Keratinocyte (primary cell): ENCODE measurements around the gene AP1AR. TPM values are rescaled to one million over a fixed set of nuclear protein-coding genes. Genes with fewer than 3 reads are reported as not detected.

Experiments
- DNase-seq: peaks from one replicate; pipeline ENCODE4 v3.0.0-alpha.2; 2011; ENCODE audit warnings: low read depth, missing footprints, low spot score
- FAIRE-seq: peaks from 2 replicates; lab custom pipeline; 2011; peaks lifted over from hg19 to GRCh38; lab: Jason Lieb, UNC
- H2AFZ ChIP-seq: 2 replicates; pipeline ENCODE4 v1.6.0; 2012; ENCODE audit warnings: low read length, control low read depth, inconsistent platforms; ENCODE audit not compliant: control insufficient read depth
- H3K27ac ChIP-seq: 2 replicates; pipeline ENCODE4 v1.5.1; 2011; ENCODE audit warnings: low read length; ENCODE audit not compliant: control insufficient read depth, insufficient read depth
- H3K27me3 ChIP-seq: 3 replicates; pipeline ENCODE4 v1.6.0; 2011; ENCODE audit warnings: low read length; ENCODE audit not compliant: control insufficient read depth, insufficient read depth; ENCODE audit errors: extremely low read depth
- H3K36me3 ChIP-seq, 2 experiments: 2 replicates in 1 of 2; 3 replicates in 1 of 2; pipeline ENCODE4 v1.5.1; 2011; ENCODE audit warnings: low read length in 2 of 2, mild to moderate bottlenecking in 1 of 2; ENCODE audit not compliant: control insufficient read depth in 2 of 2, insufficient read depth in 2 of 2; ENCODE audit errors: extremely low read depth in 1 of 2
- H3K4me1 ChIP-seq: 3 replicates; pipeline ENCODE4 v1.5.1; 2011; ENCODE audit warnings: low read length; ENCODE audit not compliant: control insufficient read depth, insufficient read depth; ENCODE audit errors: extremely low read depth
- H3K4me2 ChIP-seq: 3 replicates; pipeline ENCODE4 v1.6.0; 2011; ENCODE audit warnings: low read depth, low read length; ENCODE audit not compliant: control insufficient read depth, insufficient read depth; ENCODE audit errors: extremely low read depth
- H3K4me3 ChIP-seq, 3 experiments: fragments of 200-600 bp in 1 of 3; sonication (generic) in 1 of 3; 2 replicates in 2 of 3; 3 replicates in 1 of 3; pipeline ENCODE4 v1.5.1; 2011 to 2016; ENCODE audit warnings: low read length in 3 of 3, mild to moderate bottlenecking in 3 of 3, control low read depth in 2 of 3, inconsistent platforms in 1 of 3, low read depth in 1 of 3, mixed read lengths in 1 of 3, mixed run types in 1 of 3, moderate library complexity in 1 of 3; ENCODE audit not compliant: control insufficient read depth in 2 of 3, insufficient read depth in 2 of 3; ENCODE audit errors: extremely low read depth in 1 of 3
- H3K79me2 ChIP-seq: 2 replicates; pipeline ENCODE4 v1.6.0; 2012; ENCODE audit warnings: low read length; ENCODE audit not compliant: control insufficient read depth, insufficient read depth
- H3K9ac ChIP-seq: 3 replicates; pipeline ENCODE4 v1.6.0; 2011; ENCODE audit warnings: low read length; ENCODE audit not compliant: control insufficient read depth, insufficient read depth; ENCODE audit errors: extremely low read depth
- H3K9me1 ChIP-seq: 3 replicates; pipeline ENCODE4 v1.6.0; 2011; ENCODE audit warnings: low read length; ENCODE audit not compliant: control insufficient read depth, insufficient read depth; ENCODE audit errors: extremely low read depth
- H3K9me3 ChIP-seq: 2 replicates; pipeline ENCODE4 v1.5.1; 2012; ENCODE audit warnings: low read depth, low read length; ENCODE audit not compliant: control insufficient read depth
- H4K20me1 ChIP-seq: 3 replicates; pipeline ENCODE4 v1.6.0; 2011; ENCODE audit warnings: low read length; ENCODE audit not compliant: control insufficient read depth, insufficient read depth; ENCODE audit errors: extremely low read depth
- EZH2 ChIP-seq: IDR thresholded peaks from one replicate; pipeline ENCODE4 v1.6.1; 2012; ENCODE audit warnings: inconsistent platforms, mild to moderate bottlenecking, low read length, moderate library complexity
- dilution Hi-C: fragments of 300-500 bp; cut with MboI; formaldehyde crosslinking; loops from one replicate; pipeline ENCODE4 v1.7.0; 2020; ENCODE audit warnings: low sequenced_read_pairs; ENCODE audit not compliant: extremely low pct_ligation_motif_present
- polyA plus RNA-seq, 5 experiments: library from polyadenylated mRNA; depleted of rRNA in 3 of 5; stranded (reverse) in 3 of 5; stranded (forward) in 1 of 5; unstranded in 1 of 5; fragments of >200 nt; gene quantifications; 1 replicate in 1 of 5; 2 replicates in 3 of 5; 3 replicates in 1 of 5; pipeline versions ENCODE4 v1.2.1 to v1.2.3, GENCODE V29; 2011 to 2012; ENCODE audit warnings: missing spikeins in 2 of 5, low read depth in 1 of 5, low replicate concordance in 1 of 5
- TF ChIP-seq, protein P1 (sequence below), 3 experiments: IDR thresholded peaks in 1 of 3; conservative IDR thresholded peaks in 1 of 3; optimal IDR thresholded peaks in 1 of 3; 2 replicates in 2 of 3; 3 replicates in 1 of 3; pipeline versions ENCODE3 to v1.5.1; 2011; ENCODE audit warnings: low read length in 3 of 3, mild to moderate bottlenecking in 3 of 3, moderate library complexity in 2 of 3, control low read depth in 1 of 3, inconsistent platforms in 1 of 3; ENCODE audit not compliant: insufficient read depth in 2 of 3; ENCODE audit errors: extremely low read depth in 1 of 3

Gene AP1AR
- polyA plus RNA-seq, 1 donor (not counting 4 experiments of a cell fraction or from before 2014, with no cell fraction given) = 17.5 TPM

- no peaks in the 10 kb centered on the region for H3K9me1 ChIP-seq
- H3K4me3 ChIP-seq = no peak overlapping the region
- no peak overlapping the region for H2AFZ ChIP-seq
- no peaks in the 10 kb centered on the region for H3K9me3 ChIP-seq
- H3K4me2 ChIP-seq = no peak overlapping the region
- no peak overlapping the region for H3K9ac ChIP-seq
- FAIRE-seq = no peak
- no peak for DNase-seq
- H3K27ac ChIP-seq = no peak overlapping the region
- TF ChIP-seq, protein P1, sequence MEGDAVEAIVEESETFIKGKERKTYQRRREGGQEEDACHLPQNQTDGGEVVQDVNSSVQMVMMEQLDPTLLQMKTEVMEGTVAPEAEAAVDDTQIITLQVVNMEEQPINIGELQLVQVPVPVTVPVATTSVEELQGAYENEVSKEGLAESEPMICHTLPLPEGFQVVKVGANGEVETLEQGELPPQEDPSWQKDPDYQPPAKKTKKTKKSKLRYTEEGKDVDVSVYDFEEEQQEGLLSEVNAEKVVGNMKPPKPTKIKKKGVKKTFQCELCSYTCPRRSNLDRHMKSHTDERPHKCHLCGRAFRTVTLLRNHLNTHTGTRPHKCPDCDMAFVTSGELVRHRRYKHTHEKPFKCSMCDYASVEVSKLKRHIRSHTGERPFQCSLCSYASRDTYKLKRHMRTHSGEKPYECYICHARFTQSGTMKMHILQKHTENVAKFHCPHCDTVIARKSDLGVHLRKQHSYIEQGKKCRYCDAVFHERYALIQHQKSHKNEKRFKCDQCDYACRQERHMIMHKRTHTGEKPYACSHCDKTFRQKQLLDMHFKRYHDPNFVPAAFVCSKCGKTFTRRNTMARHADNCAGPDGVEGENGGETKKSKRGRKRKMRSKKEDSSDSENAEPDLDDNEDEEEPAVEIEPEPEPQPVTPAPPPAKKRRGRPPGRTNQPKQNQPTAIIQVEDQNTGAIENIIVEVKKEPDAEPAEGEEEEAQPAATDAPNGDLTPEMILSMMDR (optimal IDR thresholded peaks at IDR 0.05 in 1 of 3, IDR thresholded peaks at IDR 0.05 in 1 of 3, conservative IDR thresholded peaks at IDR 0.05 in 1 of 3; ENCODE audit: extremely low read depth in 1 of 3, insufficient read depth in 2 of 3, low read length in 3 of 3) = no peak
- no peak for TF ChIP-seq EZH2
- no peaks in the 10 kb centered on the region for H3K4me1 ChIP-seq
- H3K27me3 ChIP-seq = no peaks in the 10 kb centered on the region
- no peaks in the 10 kb centered on the region for H3K79me2 ChIP-seq
- dilution Hi-C loops = no loop called here
- H4K20me1 ChIP-seq = no peaks in the 10 kb centered on the region
- no peaks in the 10 kb centered on the region for H3K36me3 ChIP-seq
Observed at GRCh38 chr4:112196461-112196860, 35.1 kb upstream of the AP1AR start.

- no peaks in the 10 kb centered on the region for H3K79me2 ChIP-seq
- H2AFZ ChIP-seq = no peak overlapping the region
- no peak overlapping the region for H3K4me3 ChIP-seq
- no peak overlapping the region for H3K4me2 ChIP-seq
- no peaks in the 10 kb centered on the region for H3K27me3 ChIP-seq
- TF ChIP-seq, protein P1 (optimal IDR thresholded peaks at IDR 0.05 in 1 of 3, IDR thresholded peaks at IDR 0.05 in 1 of 3, conservative IDR thresholded peaks at IDR 0.05 in 1 of 3; ENCODE audit: extremely low read depth in 1 of 3, insufficient read depth in 2 of 3, low read length in 3 of 3) = no peak
- no peak for TF ChIP-seq EZH2
- no peaks in the 10 kb centered on the region for H3K9me1 ChIP-seq
- H3K36me3 ChIP-seq = no peaks in the 10 kb centered on the region
- no peaks in the 10 kb centered on the region for H4K20me1 ChIP-seq
- H3K4me1 ChIP-seq = no peaks in the 10 kb centered on the region
- H3K9me3 ChIP-seq = no peaks in the 10 kb centered on the region
- dilution Hi-C loops = no loop called here
- DNase-seq (no peak), FAIRE-seq (no peak)
- no peak overlapping the region for H3K9ac ChIP-seq
- H3K27ac ChIP-seq = no peak overlapping the region
Observed at GRCh38 chr4:112199041-112199440, 32.5 kb upstream of the AP1AR start.
